SKM-1 treated with dmso at 0.1 percent for 144 hours (cell line): ENCODE data around the gene ARHGAP21.
"Not testable (repeated sequence)": the region's sequence is repeated elsewhere in the genome, so short reads cannot be mapped to it uniquely, and the experiment has no call there.

Source experiments
- DNase-seq: peaks from one replicate; lab custom pipeline; 2025; ENCODE audit not compliant: unreplicated experiment; lab: John Stamatoyannopoulos, UW

Gene ARHGAP21

DNA sequence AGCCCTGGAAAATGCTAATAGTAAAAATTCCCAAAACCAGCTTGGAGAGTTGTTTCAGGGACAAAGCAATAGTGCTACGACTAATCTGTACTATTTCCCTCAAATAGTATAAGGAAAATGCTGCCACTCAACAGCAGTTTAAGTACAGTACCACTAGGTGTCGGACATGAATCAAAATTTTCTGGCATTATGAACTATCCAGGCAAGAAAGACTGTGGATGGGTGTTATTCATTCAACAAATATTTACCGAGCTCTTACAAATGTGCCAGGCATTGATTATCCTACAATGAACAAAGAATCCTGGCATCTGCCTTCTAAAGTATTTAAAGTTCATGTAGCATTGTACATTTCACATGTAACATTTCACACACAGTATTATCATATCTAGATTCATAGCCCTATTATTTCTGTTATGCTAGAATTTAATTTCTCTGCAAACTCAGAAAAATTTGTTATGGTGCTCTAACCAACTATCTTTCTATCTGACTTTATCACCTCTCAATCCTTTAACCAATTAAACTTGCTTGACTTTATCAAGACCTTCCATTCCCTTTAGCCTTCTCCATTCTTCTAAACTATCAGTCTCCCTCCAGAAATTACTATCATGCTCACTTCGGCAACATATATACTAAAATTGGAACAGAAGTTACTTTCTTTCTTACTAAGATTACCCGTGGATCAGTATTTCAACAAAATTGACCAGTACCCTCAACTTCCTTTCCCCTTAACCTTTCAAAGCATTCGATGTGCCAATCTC is 80.6 kb downstream of the ARHGAP21 start:
- peak; percentile 31 for DNase-seq

DNA sequence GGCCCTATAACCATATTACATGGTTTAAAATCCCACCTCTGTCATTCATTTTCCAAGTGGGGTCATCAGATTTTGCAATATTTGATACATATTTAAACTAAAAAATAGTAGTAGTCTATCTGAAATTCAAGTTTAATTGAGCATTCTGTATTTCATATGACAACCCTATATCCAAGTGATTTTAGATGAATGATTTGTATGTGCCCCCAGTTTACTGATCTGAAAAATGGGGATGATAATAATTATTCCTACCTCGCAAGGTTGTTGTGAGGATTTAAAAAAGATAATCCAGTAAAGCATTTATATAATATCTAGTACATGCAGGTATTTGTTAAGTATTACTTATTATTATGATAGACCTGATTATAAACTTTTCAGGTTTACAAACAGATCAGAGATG is 84.6 kb downstream of the ARHGAP21 start:
- DNase-seq: no peak

DNA sequence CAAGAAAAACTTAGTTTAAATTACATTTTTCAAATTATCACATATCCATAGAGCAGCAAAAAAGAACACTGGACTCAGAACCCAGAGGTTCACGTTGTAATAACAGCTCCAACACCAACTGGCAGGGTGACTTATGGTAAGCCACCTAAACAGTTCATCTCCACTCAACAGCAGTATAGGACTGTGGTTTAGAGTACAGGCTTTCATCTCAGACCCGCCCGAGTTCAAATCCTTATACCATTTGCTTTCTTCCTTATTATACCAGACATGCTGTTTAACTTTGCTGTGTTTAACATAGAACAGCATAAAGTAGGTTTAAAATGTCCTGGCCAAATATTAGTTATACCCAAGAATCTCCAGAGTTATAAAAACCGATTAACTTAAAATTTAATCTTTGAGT is 97.9 kb downstream of the ARHGAP21 start:
- no peak for DNase-seq

DNA sequence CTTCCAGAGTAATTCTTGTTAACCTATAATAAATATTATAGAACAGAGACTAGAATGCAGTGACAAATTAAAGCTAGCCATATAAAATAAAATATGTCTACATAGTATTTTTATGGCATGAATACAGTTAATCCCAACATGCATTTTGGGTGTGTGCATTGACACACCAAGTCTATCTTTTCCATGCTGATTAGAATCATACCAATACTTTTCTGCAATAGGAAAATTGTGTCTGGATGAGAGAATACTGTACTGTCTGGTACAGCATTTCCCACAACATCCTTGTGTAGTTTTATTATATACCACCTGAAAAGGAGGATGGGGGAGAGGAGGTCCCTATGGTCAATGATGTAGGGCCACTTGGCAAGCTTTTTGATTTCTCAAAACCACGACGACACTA is 100.3 kb downstream of the ARHGAP21 start:
- no peak for DNase-seq

DNA sequence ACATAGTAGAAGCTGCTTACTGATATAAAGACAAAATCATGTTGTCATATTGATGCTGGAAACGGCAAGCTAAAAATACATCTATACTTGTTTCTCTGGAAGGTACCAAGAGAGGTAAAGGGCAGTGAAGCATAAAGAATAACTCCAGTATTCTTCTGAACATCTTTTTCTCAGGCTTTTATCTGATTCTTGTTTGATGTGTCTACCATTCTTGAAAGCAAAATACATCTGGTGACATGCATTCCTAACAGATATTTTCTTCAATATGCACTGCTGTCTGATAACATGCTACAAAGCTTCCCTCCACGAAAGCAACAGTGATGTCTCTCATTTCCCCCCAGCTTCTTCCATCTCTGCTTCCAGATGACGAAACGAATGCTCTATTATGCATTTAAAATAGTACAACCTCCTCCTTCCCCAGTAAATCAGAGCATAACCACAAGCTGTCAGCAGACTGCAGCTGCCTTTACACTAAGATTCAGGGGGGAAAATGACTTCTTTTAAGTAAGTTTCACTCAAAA is 100.8 kb downstream of the ARHGAP21 start:
- DNase-seq: no peak

DNA sequence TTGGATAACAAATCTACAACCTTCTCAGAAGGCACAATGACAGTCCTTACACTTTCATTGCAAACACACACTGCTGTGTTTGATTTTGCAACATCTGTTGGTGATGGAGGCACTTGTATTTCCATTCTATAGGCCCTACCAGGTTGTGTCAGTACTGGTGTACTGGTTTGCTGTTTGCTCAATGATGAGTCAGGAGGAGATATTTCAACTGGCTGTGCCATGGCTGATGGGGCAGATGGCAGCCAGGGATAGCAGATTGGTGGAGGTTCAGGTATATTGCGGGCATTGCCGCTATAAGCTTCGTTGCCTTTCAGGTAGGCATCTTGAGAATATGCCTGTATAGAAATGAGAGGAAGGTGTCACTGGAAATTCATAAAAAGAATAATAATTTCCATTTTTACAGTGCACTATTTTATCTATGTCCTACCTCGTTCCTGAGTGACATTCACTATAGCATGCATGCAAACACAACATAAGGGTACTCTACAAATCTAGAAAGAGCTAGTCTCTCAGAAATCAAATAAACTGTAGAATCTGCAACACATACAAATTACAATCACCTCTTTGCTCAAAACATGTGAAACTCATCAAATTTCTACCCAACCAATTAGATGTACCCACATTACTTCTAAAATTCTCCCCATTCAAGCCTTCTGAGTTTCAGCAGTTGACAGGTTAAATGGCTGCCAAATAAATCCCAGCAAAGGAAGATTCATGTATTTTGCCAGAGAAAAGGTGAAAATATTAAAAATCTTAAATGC is 102.5 kb downstream of the ARHGAP21 start:
- DNase-seq: not testable (repeated sequence)

DNA sequence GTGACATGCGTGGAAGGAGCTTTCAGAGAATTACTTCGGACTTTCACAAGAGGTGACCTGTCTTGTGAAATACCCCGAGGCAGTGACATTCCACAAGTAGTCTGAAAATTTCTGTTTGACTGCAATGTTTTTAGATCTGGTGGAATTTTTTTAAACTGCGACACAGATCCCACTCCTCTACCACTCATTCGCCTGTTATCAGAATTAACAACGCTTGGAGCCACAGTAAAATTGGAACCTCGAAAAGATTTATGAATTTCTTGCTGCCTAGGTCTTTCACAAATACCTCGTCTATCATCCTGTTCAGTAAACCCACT is 103.7 kb downstream of the ARHGAP21 start:
- not testable (repeated sequence) for DNase-seq

DNA sequence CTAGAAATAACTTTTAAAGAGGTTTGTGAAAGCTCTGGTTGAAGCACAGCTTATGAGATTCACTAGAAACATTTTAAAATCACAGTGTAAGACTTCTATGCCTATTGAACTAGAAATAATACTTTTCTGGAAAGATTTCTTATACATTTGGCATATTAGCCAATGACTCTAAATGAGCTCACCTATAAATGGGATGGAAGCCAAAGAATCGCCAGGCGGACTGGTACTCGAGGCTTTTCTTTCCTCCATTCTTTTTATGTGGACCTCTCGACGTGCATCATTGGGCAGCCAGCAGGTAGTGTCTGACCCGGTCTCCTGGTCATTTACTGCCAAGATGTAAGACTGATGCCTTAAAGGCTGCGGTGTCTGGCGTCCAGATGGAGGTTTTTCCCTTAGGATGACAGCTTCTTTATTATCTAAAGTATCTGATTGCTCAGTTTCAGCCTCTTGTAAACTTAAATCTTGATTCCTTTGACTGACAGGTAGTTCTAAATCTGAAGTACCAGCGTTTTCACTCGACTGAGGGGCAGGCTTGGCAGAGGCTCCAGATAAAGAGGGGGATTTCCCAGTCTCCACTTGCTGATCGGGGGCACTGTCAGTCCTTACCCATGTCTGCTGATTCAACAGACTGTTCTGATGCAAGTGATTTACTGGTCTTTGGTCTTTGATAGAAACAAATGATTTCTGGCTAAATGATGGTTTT is 104.2 kb downstream of the ARHGAP21 start:
- not testable (repeated sequence) for DNase-seq

DNA sequence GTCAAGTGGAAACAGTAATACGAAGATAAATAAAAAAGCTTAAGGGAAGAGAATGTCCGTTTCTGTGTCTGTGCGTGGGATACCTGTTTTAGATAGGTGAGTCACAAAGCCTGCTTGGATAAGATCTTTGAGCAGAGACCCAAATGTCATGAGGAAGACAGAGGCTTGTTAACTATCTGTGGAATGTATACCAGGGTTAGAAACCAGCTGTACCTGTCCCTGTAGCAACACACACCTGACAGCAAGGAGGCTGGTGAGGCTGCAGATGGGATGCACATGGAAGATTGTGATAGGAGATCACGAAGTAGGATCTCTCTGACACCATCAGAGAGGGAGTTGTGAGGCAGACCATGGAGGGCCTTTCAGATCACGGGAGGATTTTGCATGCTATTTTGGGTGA is 105.3 kb downstream of the ARHGAP21 start:
- no peak for DNase-seq

DNA sequence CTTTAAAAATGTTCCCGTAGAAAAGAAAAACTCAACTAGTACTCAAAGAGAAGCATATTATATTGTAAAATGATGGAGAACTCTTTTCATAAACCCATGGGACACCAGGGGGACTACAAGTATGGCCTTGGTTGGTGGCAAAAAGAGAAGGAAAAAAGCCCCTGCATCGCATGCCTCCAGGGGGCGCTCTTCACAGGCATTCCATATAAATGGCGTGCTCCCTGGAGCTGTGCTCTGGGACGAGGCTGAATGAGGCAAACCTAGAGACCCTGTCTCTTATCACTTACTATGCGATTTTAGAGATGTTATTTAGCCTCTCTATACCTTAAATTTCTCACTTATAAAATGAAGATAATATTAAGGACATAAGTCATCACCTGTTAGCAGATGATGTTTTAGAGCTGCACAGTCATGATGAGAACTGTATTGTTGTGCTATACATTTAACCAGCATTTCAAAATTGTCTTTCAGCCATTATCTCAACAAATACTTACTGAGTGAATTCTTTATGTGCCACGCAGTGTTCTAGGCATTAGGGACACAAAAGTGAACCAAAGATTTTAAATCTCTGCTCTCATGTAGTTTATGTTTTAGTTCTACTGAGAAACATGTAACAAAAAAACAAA is 105.8 kb downstream of the ARHGAP21 start:
- peak; percentile 1 for DNase-seq

DNA sequence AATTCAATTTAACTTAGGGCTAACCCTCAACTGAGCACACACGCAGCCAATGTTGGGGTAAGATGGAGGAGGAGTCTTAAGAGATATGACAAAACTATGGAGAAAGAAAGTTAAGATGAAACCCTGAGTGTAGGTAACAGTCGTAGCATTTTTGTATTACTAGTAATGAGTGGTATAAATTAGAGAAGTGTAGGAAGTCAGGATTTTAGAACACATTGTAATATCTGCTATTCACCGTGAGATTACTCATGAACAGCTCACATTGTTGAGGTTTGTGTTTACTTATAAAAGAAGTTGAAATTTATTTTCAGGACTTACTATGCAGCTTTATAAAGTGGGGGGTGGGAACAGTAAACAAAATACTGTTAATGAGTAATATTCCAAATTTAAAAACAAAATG is 107.2 kb downstream of the ARHGAP21 start:
- no peak for DNase-seq

DNA sequence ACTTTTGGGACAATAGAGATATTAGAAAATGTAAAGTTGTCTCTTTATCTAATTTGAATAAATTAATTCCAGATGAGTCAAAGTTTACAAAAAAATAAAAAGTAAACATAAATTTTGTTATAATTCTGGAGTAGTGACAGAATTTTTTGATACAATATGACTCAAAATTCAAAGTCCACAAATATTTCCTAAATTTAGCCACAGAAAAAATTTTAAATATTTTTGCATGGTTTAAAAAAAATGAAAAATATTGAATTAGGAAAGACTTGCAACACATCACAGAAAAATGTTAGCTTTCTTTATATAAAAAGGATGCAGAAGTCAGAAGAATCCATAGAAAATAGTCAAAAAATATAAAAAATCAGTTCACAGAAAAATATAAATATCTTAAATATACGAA is 117.7 kb downstream of the ARHGAP21 start:
- DNase-seq: no peak

DNA sequence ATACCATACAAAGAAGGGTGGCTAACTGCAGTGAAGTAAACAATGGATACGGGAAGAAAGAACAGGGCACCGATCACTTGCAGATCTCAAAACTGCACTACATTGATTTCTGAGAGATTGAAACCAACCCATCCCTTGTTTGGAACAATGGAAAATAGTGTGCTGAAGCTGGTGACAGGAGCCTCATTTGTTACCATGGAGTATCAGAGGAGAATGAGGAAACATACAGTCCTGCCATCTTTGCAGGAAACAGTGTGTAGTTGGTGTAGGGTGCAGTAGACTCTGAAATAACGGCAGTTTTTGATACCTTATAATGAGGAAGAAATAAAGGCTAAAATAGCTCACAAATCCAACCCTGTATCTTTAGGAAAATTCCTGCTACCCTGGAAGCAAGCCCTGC is 118.5 kb downstream of the ARHGAP21 start:
- DNase-seq: no peak

DNA sequence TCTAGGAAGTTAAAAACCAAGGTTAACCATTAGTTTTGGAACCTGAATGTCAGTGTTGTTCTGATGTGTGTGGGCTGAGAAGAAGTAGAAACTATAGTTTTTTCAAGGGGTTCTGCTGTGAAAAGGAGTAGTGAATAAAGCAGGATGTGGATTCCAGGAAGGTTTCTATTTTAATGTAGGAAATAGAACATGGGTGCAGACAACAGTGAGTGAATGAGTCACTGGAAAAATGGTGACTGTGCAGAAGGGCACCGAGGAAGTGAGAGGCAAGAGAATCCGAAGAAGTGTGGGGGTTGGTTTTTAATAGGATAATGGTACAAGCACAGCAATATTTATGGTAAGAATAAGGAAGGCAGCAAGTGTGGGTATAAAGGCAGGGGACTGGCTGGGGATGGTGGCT is 120.4 kb downstream of the ARHGAP21 start:
- DNase-seq: no peak

DNA sequence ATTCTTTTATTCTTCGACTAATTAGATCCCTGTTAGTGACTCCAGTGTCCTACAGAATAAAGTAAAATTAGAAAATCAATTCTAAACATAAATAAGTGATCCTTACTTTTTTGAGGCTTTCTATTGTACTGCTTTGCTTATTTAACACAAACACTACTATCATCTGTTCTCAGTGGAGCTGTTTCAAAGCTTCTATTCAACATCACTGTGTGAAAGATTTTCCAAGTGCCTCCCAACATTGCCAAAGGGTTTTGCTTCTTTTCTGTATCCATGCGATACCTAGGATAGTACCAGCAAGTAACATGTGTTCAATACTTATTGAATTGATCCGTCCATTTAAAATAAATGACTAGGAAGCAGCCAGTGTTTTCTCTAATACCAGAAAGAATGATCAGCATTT is 125.7 kb downstream of the ARHGAP21 start:
- no peak for DNase-seq

DNA sequence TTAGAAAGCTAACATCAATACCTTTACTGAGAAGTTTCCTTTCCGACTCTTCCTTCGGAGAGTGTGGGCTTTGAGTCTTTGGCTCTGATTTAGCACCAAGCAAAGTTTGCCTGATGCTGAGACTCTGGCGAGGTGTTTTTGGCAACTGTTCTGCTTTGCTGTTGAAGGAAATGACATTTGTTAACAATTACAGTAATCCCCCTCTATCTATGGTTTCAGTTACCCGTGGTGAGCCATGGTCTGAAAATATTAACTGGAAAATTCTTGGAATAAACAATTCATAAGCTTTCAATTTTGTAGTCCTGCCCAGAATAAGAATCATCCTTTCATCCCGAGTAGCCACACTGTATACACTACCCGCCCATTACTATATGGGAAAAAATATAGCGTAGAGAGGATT is 126.3 kb downstream of the ARHGAP21 start:
- no peak for DNase-seq

DNA sequence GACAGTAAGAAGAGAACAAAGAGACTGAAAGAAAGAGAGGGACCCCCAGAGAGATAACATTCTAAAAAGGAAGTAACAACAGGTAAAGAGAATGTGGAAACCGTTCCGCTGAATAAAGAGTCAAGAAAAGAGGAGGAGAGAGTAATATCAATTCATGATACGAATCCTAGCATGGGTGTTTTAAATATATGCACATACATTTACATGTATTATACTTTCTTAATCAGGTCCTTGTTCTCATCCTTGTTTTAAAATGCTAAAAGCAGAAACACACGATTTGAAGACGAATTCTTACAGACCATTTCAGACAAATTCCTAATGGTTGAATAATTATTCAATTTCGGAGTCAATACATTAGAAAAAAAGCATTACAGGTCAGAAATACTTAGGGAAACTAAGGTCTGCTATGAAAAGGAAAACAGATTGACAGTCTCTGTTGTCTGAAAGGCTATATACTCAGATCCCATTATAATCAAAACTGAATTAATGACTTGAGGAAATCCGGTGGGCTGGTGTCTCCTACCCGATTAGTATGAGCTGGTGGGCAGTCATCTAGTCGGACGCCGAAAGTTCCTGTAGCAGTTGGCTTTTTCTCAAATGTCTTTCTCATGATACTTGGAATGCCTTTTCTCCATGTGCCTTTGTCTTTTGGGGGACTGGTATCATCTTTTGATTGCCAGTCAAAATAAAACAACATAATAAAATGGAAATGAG is 127.3 kb downstream of the ARHGAP21 start:
- no peak for DNase-seq

DNA sequence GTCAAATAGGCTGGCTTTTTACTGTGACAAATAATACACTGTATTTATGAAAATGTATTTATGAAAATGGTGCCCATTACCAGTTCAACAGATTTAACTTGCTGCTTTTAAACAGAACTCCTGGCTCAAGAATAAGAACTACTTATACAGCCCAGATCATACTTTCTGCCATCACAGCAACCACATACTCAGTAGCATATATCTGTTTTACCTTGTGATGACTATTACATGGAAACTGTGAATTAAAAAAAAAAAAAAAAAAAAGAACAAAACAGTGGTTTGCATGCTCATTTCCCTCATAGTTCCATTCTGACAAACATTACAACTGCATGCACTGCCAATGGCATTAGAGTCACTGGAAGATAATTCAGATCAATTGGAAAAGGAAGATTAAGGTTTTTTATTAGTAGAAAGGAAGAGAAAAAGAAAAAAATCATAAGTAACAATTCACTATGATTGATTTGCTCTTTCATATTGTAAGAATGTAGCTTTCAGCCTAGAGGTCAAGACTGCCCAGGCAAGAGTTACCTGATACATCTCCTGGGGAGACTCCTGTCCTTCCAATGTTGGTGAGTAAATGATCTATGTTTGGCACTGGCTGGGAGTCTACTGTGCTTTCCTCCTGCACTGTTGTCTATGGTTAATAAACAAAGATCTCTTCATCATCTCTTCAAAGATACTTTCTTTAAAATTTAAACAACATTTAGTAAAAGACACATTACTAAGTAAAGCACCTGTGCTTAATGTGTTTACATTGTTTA is 132.8 kb downstream of the ARHGAP21 start:
- DNase-seq: no peak

DNA sequence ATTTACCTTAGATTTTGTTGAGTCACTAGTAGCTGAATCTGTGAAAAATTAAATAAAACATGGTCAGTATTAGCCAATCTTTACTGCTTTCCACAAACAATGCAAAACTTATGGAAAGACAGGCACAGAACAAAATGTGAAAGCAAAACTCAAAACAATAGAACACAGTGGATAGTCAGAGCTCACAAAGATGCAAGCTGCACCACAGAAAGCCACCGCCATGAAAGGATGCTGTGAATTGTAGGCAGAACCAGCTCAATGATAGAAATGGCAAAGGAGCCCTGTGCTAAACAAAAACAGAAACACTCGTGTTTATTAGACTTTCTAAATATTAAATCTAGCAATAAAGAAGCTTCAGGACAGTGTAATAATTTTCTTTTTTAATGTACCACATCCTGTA is 134.4 kb downstream of the ARHGAP21 start:
- DNase-seq: no peak

DNA sequence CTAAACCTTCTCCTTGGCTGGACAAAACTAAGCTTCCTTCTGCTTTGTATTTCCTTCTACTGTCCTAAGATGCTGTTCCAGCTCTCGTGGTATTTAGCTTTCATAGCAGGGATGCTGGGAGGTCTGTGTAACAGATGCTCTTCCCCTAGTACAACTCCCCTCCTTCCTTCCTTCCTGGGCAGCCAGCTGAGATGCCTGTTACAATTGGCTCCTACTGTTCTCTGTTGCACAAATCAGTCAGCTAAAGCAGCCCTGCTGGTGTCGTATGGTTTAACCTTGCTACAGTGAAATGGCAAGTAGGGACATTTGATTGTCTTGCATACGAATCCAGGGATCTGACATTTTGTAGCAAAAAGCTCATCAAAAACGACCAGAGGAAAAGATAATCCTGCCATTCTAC is 143.8 kb downstream of the ARHGAP21 start:
- DNase-seq: no peak
